C1 segment of cervical spinal cord (tissue), 14 donors: ENCODE results near the gene DMBT1.

Source experiments
- DNase-seq, 14 donors: peaks; one replicate each; lab custom pipeline; 2025; lab: John Stamatoyannopoulos, UW

Gene DMBT1

DNA sequence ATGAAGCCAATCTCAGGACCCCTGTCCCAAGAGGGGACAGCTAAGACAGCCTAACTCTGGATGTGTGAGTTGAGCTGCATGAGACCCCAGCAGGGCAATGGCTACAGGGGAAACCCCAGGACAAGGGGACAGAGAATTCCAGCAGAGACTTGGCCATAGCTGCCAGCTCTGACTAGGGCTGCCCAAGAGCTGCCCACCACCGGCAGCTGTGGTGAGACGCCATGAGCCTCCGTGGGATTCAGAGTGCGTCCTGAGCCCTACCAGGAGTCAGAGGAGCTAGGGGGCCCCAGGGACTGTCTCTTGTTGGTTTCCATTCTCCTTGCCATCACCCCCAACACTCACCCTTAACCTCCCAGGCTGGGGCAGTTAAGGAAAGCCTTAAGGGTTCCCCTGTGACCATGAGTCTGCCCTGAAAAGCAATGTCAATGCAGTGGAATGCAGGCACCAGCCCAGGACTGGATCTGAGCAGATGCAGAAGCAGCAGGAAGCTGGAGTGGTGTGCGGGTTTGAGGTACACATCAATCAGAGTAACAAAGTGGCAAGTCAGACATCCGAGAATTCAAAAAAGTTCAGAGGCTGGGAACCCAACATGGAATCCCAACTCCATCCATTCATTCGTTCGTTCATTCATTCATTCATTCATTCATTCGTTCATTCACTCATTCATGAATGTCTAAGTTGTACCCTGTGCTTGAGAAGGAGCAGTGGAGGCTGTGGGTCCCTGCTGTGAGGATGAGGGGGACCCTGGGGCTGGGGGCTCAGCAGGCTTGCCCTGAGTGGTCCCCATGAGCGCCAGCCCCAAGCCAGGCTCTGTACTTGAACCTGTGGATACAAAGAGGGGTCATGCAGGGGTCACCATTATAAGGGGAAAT is 86.2 kb downstream of the DMBT1 start:
- DNase-seq, result no peak

- no peak for DNase-seq
Observed at GRCh38 chr10:122647383-122647968, 86.9 kb downstream of the DMBT1 start.

DNA sequence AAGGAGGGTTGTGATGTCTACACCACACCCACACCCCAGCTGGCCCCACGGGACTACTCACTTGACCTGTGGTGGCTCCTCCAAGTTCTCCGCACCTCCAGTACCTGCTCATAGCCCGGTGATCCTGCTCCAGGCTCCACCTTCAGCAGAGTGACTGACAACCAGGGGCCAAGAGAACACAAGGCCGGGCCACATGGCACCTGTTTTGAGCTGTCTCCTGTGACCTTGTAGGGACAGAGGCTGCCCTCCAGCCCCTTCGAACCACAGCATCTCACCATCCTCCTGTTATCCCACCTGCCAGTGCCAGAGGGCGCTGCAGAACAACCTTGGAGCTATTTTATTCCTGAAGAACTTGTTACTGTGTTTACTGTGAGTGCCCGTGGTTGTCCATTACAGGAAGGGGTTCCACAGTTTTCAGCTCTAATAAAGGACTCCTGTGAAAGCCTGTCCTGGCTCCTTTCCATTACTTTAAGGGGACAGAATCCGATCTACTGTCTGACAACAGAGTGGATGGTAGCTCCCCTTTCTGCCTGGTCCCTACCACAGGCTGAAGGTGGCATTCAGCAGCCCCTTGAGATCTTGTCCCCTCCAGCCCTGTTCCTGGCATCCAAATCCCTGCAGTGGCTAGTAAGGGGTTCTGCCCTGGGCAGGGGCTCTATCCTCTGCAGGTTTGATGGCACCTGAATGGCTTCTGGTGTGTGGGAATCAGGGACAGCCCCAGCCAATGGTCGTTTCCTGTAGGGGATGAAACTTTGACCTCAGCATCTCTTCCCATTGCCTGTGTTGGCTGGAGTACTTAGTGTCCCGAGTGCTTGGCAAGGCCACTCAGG is 88.3 kb downstream of the DMBT1 start:
- peak in 10 of 14 donors; percentile 4 to 57 (median 26) for DNase-seq

DNA sequence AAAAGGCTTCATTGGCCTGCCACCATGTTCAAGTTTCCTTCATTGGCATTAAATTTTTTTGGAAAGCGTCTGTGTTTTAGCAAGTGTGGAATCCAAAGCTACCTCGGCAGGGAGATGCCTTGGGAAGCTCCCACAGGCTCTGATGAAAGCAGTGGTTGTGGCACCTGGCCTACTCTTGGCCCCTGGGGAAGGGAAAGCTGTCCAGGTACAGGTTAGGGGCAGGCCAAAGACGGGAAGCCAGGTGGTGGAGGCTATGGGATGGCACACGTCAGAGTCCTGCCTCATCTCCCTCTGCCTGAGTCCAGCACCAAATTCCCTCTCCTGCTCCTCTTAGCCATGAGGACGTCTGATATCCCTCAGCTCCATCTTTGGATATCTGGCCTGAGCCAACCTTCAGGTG is 89.3 kb downstream of the DMBT1 start:
- DNase-seq, result no peak

DNA sequence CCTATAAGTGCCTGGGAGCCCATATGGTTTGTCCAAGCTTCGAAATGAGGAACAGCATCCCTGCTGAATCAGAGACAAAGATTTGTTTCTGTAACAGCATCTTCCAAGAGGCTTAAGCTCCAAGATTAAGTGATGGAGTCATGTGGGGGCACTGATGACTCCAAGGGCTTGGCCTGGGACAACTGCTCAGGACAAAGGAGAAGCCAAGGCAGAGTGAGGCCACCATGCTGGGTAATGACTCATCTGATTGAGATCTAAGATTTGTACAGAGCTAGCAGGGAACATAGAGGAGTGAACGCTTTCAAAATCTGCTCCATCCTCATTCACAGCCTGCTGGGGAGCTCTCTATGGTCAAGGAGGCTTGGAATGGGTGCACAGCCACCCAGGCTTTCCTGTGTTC is 89.8 kb downstream of the DMBT1 start:
- no peak for DNase-seq

DNA sequence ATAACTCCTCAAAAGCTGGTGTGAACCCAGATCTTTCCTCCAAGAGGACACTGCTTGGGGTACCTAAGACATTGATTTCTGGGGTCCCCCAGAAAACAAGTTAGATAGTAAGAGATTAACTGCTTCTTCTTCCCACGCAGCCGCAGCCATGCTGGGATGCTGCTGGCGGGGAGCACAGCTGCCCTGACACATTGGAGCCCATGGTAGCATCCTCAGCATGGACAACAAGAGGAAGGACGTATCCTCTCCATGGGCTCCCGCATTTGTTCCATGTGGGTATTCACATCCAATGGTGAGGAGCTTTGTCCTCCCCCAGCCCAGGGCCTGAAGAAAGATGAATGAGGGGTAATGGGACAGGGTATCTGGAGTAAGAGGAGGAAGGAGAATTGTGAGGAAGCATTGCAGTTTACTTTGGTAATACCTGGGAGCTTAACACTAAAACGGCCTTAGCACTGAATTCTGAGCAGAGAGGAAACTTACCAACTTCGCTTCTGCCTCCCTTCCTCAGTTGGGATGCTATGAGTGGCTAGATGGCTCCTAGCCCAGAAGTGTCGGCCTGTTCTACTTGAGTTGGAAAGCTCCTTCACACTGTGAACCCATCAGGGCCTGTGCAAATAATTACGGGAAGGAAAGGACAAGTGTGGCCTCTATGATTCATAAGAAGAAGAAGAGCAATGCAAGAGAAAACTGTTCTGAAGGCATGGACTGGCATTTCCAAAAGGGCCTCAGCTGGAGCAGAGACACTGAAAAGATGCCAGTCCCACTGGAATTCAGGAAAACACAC is 95.2 kb downstream of the DMBT1 start:
- peak in 1 of 14 donors; percentile 29 for DNase-seq

DNA sequence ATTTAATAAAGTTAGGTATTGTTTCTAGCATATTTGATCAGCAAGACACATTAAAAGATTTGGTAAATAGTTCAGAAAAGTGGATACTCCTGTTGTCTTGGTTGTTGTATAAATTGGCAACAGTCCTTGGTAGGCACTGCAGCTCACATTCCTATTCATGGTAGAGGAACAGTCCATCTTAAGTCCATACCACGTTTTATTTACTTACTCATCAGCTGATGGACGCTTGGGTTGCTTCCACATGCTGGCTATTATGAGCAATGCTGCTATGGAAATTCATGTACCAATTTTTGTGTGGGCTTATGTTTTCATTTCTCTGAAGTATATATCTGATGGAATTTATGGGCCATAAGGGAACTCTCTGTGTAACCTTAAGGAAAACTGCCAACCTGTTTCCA is 95.8 kb downstream of the DMBT1 start:
- no peak for DNase-seq

- DNase-seq, result no peak
Observed at GRCh38 chr10:122656741-122657140, 96.2 kb downstream of the DMBT1 start.

- no peak for DNase-seq
Observed at GRCh38 chr10:122657255-122657654, 96.7 kb downstream of the DMBT1 start.

- no peak for DNase-seq
Observed at GRCh38 chr10:122657729-122658128, 97.2 kb downstream of the DMBT1 start.

DNA sequence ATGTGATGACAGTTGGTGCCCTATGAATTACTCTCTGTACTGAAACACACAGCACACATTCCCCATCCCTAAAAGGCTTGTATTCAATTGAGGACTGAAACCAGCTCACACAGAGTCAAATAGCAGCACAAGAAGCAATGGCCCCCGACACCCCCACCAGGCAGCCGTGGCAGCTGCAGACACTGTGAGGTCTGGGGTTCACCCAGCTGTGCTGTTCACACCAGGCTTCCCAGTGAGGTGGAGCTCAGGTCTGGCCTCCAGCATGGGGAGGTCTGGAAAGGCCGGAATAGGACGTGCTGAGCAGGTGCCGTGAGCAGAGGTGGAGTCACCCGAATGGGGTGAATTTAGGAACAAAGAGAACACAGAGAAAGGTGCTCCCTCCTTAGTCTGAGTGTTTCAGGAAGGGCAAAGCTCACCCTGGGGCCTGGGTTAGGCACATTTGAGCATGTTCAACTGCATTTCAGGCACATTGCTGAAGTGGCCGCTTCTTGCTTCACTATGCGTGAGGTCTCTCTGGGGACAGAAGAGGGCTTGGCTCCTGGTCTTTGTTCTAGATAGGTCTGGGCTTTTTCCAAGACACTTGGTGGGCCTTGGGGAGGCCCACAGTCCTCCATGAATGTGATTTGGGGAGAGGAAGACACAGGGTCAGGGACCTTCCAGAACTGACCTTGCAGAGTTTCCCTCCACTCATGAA is 97.9 kb downstream of the DMBT1 start:
- DNase-seq, result no peak

DNA sequence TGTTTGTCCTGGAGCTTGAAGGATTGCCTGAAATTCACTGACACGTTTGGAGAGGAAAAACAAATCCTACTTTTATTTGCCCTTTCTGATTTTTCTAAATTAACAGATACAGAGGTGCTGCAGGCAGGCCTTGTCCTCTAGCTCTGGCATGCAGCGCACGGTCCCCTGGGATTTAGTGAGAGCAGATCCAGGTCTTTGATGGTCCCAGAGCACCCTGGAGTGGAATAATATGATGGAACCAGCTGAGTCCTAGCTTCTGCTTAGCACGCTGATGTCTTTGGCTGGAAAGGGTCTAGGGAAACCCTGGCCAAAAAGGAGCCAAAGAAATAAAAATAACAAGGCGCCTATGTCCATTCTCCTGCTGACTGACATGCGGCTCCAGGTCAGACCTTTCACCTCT is 98.6 kb downstream of the DMBT1 start:
- DNase-seq, result no peak

DNA sequence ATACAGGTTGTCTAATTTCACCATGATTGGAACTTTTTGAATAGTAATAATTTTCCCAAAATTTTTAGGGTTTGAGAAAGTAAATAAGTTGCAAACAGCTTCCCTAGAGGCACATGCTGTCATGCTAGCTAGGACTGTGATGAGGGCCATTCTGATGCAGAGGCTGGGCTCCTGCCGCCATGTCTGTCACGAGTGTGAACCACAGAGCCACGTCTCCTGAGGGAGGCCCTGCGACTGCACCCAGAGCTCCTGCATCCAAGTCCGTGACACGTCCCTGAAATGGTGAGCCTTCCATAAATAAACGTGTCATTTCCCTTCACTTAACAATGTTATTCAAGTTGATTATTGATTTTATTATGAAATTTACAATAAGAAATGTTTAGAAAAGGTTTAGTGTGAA is 99.1 kb downstream of the DMBT1 start:
- DNase-seq, result no peak

GRCh38 chr10:122660696-122661095 is 100.1 kb downstream of the DMBT1 start:
- no peak for DNase-seq

- no peak for DNase-seq
Observed at GRCh38 chr10:122662231-122662630, 101.7 kb downstream of the DMBT1 start.

DNA sequence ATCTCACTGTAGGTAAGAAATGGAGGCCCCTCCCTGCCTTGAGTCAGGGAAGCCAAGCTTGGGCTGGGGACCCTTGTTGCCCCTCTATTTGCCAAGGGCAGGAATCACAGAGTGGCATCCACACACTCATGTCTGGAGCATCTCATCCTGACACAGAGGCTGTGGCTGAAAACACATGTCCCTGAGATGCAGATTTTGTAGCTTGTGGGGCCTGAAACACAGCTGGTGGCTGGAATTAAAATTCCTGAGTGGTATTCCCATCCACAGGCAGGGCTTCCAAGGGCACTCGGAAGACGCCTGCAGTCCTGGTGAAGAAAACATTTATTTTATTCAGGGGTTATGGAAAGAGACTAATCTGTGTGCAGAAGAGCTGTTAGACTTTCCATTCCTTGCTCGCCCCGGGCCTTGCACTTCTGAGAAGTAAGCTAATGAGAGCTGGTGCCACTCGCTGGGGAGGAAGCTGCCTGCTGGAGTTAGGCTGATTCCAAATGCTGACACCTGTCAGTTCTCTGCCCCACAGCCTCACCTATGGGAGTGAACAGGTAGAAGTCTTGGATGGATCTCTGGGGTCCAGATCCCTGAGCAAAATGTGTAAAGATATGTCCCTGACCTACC is 103.1 kb downstream of the DMBT1 start:
- no peak for DNase-seq

DNA sequence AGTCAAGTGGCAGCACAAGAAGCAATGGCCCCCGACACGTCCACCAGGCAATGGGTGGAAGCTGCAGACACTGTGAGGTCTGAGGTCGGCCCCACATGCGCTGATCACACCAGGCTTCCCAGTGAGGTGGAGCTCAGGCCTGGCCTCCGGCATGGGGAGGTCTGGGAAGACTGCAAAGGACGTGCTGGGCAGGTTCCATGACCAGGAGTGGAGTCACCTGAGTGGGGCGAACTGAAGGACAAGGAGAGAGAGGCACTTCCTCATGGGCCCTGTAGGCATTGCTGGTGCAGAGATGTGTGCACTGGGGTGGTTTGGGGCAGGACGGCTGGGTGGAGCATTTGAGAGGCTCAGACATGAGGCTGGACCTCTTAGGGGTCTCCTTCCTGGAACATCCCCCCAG is 103.9 kb downstream of the DMBT1 start:
- DNase-seq, result no peak

GRCh38 chr10:122665329-122665860 is 104.8 kb downstream of the DMBT1 start:
- DNase-seq, result no peak

DNA sequence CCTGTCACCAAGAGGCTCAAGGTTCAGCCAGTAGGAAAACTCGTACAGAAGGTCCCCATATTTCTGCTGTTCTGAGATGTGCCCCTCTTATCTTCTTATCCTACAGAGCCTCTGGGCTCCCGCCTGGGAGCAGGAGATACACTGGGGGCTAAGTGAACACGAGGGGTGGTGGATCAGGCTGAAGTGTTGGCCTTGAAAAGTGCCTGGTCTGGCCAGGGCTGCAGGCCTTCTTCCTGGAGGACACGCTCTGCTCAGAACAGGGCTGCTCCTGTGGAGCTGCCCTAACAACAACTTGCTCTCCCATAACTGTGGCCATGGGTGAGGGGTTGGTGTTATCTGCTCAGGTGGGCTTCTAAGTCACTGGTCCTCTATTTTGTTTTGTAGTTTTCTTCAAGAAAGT is 105.4 kb downstream of the DMBT1 start:
- DNase-seq, result no peak

- no peak for DNase-seq
Observed at GRCh38 chr10:122669045-122669444, 108.5 kb downstream of the DMBT1 start.
